Heart right ventricle (tissue), 16 donors: ENCODE results near the gene TRIM37. TPM values are rescaled to one million over a fixed set of nuclear protein-coding genes. Genes with fewer than 3 reads are reported as not detected.

Experiments
- ATAC-seq, 8 donors: fragments of 200-7000 bp; cut with Tn5 transposase; one replicate each; pipeline ENCODE4 v1.9.1; 2020; ENCODE audit warnings: mild to moderate bottlenecking in 8 of 8, moderate library complexity in 8 of 8, moderate number of reproducible peaks in 1 of 8
- DNase-seq, 2 donors: peaks; one replicate each; pipeline ENCODE4 v3.0.0-alpha.2; 2020
- H3K27ac ChIP-seq, 10 donors: fragments of 200-600 bp; sonication (generic) in 2 of 10; one replicate each; pipeline versions ENCODE4 v1.5.0 to v1.8.0; 2020 to 2022; ENCODE audit warnings: mild to moderate bottlenecking in 3 of 10
- H3K27me3 ChIP-seq, 7 donors: fragments of 200-600 bp; one replicate each; pipeline ENCODE4 v1.8.0; 2021 to 2022; ENCODE audit warnings: mild to moderate bottlenecking in 2 of 7
- H3K36me3 ChIP-seq, 9 donors: fragments of 200-600 bp; sonication (generic) in 1 of 9; one replicate each; pipeline versions ENCODE4 v1.5.0 to v1.8.0; 2020 to 2022; ENCODE audit warnings: mild to moderate bottlenecking in 2 of 9
- H3K4me1 ChIP-seq, 9 donors: fragments of 200-600 bp; sonication (generic) in 1 of 9; one replicate each; pipeline versions ENCODE4 v1.5.0 to v1.8.0; 2020 to 2022; ENCODE audit warnings: mild to moderate bottlenecking in 4 of 9
- H3K4me3 ChIP-seq, 10 donors: fragments of 200-600 bp; sonication (generic) in 2 of 10; one replicate each; pipeline versions ENCODE4 v1.5.0 to v1.8.0; 2020 to 2022; ENCODE audit warnings: mild to moderate bottlenecking in 7 of 10, moderate library complexity in 2 of 10
- H3K9me3 ChIP-seq, 11 donors: fragments of 200-600 bp in 10 of 11; sonication (generic) in 2 of 11; one replicate each; pipeline versions ENCODE4 v1.5.0 to v1.8.0; 2013 to 2022; ENCODE audit warnings: mild to moderate bottlenecking in 2 of 11, control low read depth in 1 of 11, moderate library complexity in 1 of 11
- CTCF ChIP-seq, 9 donors: fragments of 200-600 bp; sonication (generic) in 2 of 9; IDR thresholded peaks; one replicate each; pipeline versions ENCODE4 v1.5.0 to v1.8.0; 2021 to 2022; ENCODE audit warnings: antibody characterized with exemption in 9 of 9, mild to moderate bottlenecking in 5 of 9, moderate library complexity in 1 of 9
- WGBS, 2 donors: extraction: QIAGEN DNeasy Blood & Tissue Kit; methylation state at CpG; one replicate each; pipeline ENCODE4 v1.1.7; 2013; ENCODE audit warnings: inconsistent platforms in 1 of 2; 5-methylcytosine and 5-hydroxymethylcytosine counted together
- intact Hi-C, 10 donors: fragments of 100-400 bp; cut with DNase I; formaldehyde crosslinking; loops; one replicate each; pipeline versions ENCODE4 v1.11.1 to v1.14.2; 2022
- polyA plus RNA-seq, 2 donors: library from polyadenylated mRNA; stranded (reverse); fragments of 200-250 nt; gene quantifications; one replicate each; pipeline ENCODE4 v1.2.3, GENCODE V29; 2013
- total RNA-seq, 10 donors: library from RNA; stranded (reverse); fragmentation: NEBNext Ultra II Directional in 3 of 10; extraction: Animal tissue kit (Norgen Biotek cat#: 25700) in 3 of 10; gene quantifications; one replicate each; pipeline versions ENCODE4 v1.2.1 to v1.2.4, GENCODE V29; 2021 to 2023
- donor health status: Arrhythmogenic right ventricular cardiomyopathy.
- donor health status: ischemic (EF 13 %, LVEDD 7.1; RV severe dilation, severe dysfunction).
- donor health status: healthy with polysubstance abuse.
- donor health status: DM: no; HTN: yes; CAD: no.
- donor health status: DM: no; HTN: no; CAD: no.
- donor health status: ischemic (EF 25% LVEDD 6.9; RV normal size, moderate dysfunction).
- donor health status: ischemic (EF 25% LVEDD 5.7; RV mildly dilated, moderate dysfunction).
- donor health status: healthy.
- donor health status: DM: yes; HTN: yes; CAD: no.
- donor health status: Ischemic cardiomyopathy.
- donor health status: ischemic (EF 35%, LVEDD 5.7; RV mildly dilated, moderate dysfunction).
- donor health status: nonischemic (EF 11% LVEDD 7.7; RV severe dilation, severe dysfunction).
- donor health status: DM: yes; HTN: yes; CAD: no.
- donor health status: PGD.
- donor health status: ischemic (EF 29% LVEDD 5.4; RV normal size, mild dysfunction).
- donor health status: nonischemic (EF 23%, LVEDD 6.1; RV moderate dilation, normal function).

TRIM37 gene
- total and polyA plus RNA-seq, 12 donors = 5.9 to 22.2 (median 17.5) TPM

GRCh38 chr17:59111539-59111938 lies 4.9 kb upstream of the TRIM37 start:
- 86 to 88% methylated on average over 3 of the region's 3 CpGs for WGBS, 2 donors
- ATAC-seq (no peak), DNase-seq (no peak)
- intact Hi-C loops = no loop called here
- Histone ChIP-seq H3K36me3 (peaks cover 0 to 60% (median 0%) of the 10 kb centered on the region in 9 donors), H3K27ac (no peak overlapping the region), H3K4me1 (peaks cover 0 to 16% (median 9%) of the 10 kb centered on the region in 9 donors), H3K4me3 (no peak overlapping the region), H3K27me3 (no peaks in the 10 kb centered on the region), H3K9me3 (no peaks in the 10 kb centered on the region)
- TF ChIP-seq CTCF (IDR thresholded peaks at IDR 0.05) = no peak

GRCh38 chr17:59110973-59111372 lies 4.3 kb upstream of the TRIM37 start:
- H3K9me3 ChIP-seq = no peaks in the 10 kb centered on the region
- H3K36me3 ChIP-seq = peaks cover 0 to 56% (median 0%) of the 10 kb centered on the region in 9 donors
- H3K27me3 ChIP-seq = no peaks in the 10 kb centered on the region
- DNase-seq (no peak), ATAC-seq (no peak)
- no peak for TF ChIP-seq CTCF (IDR thresholded peaks at IDR 0.05)
- peaks cover 0 to 16% (median 10%) of the 10 kb centered on the region in 9 donors for H3K4me1 ChIP-seq
- no peak overlapping the region for H3K27ac ChIP-seq
- H3K4me3 ChIP-seq = no peak overlapping the region
- intact Hi-C loops = no loop called here

GRCh38 chr17:59108400-59109102 lies 1.9 kb upstream of the TRIM37 start:
- 91 to 92% methylated on average over 7 of the region's 7 CpGs for WGBS, 2 donors
- no peak overlapping the region for H3K27ac ChIP-seq
- no peak for TF ChIP-seq CTCF (IDR thresholded peaks at IDR 0.05)
- no peak overlapping the region for H3K4me3 ChIP-seq
- DNase-seq (no peak), ATAC-seq (no peak)
- H3K9me3 ChIP-seq = no peaks in the 10 kb centered on the region
- peaks cover 0 to 39% (median 0%) of the 10 kb centered on the region in 9 donors for H3K36me3 ChIP-seq
- intact Hi-C loops = loop anchor here in 4 of 10 donors (5.0 to 10.0 kb wide), 4 partner anchors 39 to 591 kb away; partner anchors contain the start of genes PRR11 (in 1 of the 4) and SKA2 (in 1 of the 4)
- H3K4me1 ChIP-seq = peaks cover 0 to 35% (median 23%) of the 10 kb centered on the region in 9 donors
- no peaks in the 10 kb centered on the region for H3K27me3 ChIP-seq

- ATAC-seq (peak in 1 of 8 donors; percentile 7), DNase-seq (no peak)
- WGBS, 2 donors = 3% methylated on average over 10 of the region's 10 CpGs
- no peak for TF ChIP-seq CTCF (IDR thresholded peaks at IDR 0.05)
- Histone ChIP-seq H3K4me3 (peak overlapping the region; percentile 64 to 97 (median 84)), H3K4me1 (peaks cover 0 to 35% (median 23%) of the 10 kb centered on the region in 9 donors), H3K27ac (peak overlapping the region in 9 of 10 donors; percentile 86 to 95 (median 90)), H3K36me3 (peaks cover 0 to 42% (median 0%) of the 10 kb centered on the region in 9 donors), H3K9me3 (no peaks in the 10 kb centered on the region), H3K27me3 (no peaks in the 10 kb centered on the region)
- intact Hi-C loops = loop anchor here in 5 of 10 donors (2.0 to 10.0 kb wide), 5 partner anchors 40 to 590 kb away; partner anchors contain the start of genes PRR11 (in 3 of the 5) and SKA2 (in 3 of the 5)
Measured at GRCh38 chr17:59107306-59107670, 608 bp upstream of the TRIM37 start.
